ENCODE results near the gene UBL4B. TPM values are rescaled to one million over a fixed set of nuclear protein-coding genes. Genes with fewer than 3 reads are reported as not detected.

Gene UBL4B
- total and polyA plus RNA-seq, 2 donors (not counting 3 experiments of a cell fraction or from before 2014, with no cell fraction given), result not detected

- Histone ChIP-seq H3K4me1 (ENCODE audit: control insufficient read depth, extremely low read depth, insufficient read depth, low read length) (no peaks in the 10 kb centered on the region), H3K36me3 (ENCODE audit: control insufficient read depth in 2 of 2, extremely low read depth in 1 of 2, insufficient read depth in 2 of 2, low read length in 2 of 2) (no peaks in the 10 kb centered on the region), H4K20me1 (replicated peaks; ENCODE audit: control insufficient read depth, extremely low read depth, insufficient read depth, low read length) (no peaks in the 10 kb centered on the region), H3K9me3 (replicated peaks; ENCODE audit: control insufficient read depth, insufficient read depth, low read length) (no peaks in the 10 kb centered on the region), H3K27me3 (ENCODE audit: control insufficient read depth in 2 of 2, insufficient read depth in 2 of 2, low read length in 2 of 2) (peaks cover 3% of the 10 kb centered on the region in 2 experiments), H3K79me2 (ENCODE audit: control insufficient read depth, insufficient read depth, low read length) (no peaks in the 10 kb centered on the region), H3K4me3 (replicated peaks in 1 of 3; ENCODE audit: insufficient read depth in 1 of 3, low read depth in 1 of 3, low read length in 3 of 3) (no peak overlapping the region), H3K9me1 (replicated peaks; ENCODE audit: control insufficient read depth, extremely low read depth, insufficient read depth, low read length) (no peaks in the 10 kb centered on the region), H3K4me2 (ENCODE audit: insufficient read depth, low read length) (no peak overlapping the region), H3K9ac (replicated peaks; ENCODE audit: extremely low read depth, insufficient read depth, low read length) (no peak overlapping the region), H3K27ac (ENCODE audit: insufficient read depth, low read depth, low read length) (no peak overlapping the region), H2AFZ (ENCODE audit: low read depth, low read length) (no peak overlapping the region)
- no peak for TF ChIP-seq JUN (IDR thresholded peaks at IDR 0.05; ENCODE audit: borderline replicate concordance, insufficient read depth, insufficient read length, low read depth)
- no peak for TF ChIP-seq FOS (IDR thresholded peaks at IDR 0.05; ENCODE audit: borderline replicate concordance, insufficient read depth, low read length)
- TF ChIP-seq MAX (IDR thresholded peaks at IDR 0.05; ENCODE audit: insufficient read depth, insufficient read length), result no peak
- no peak for TF ChIP-seq EZH2 (IDR thresholded peaks at IDR 0.05; ENCODE audit: borderline replicate concordance, low read depth, low read length, severe bottlenecking)
- TF ChIP-seq CTCF (IDR thresholded peaks at IDR 0.05; ENCODE audit: extremely low read depth in 1 of 2, insufficient read depth in 1 of 2, low read depth in 1 of 2, low read length in 2 of 2), result no peak
- no peak for TF ChIP-seq GATA2 (IDR thresholded peaks at IDR 0.05; ENCODE audit: insufficient read depth, insufficient read length, low read depth, low read length)
- TF ChIP-seq POLR2A (IDR thresholded peaks at IDR 0.05; ENCODE audit: low read depth, low read length), result no peak
- no peak for TF ChIP-seq POLR2AphosphoS5 (IDR thresholded peaks at IDR 0.05; ENCODE audit: insufficient read depth, low read depth, low read length)
- TF ChIP-seq MYC (IDR thresholded peaks at IDR 0.05; ENCODE audit: low read depth, low read length), result no peak
- dilution Hi-C loops (cut with MboI; ENCODE audit: extremely low pct_ligation_motif_present, low sequenced_read_pairs), result no loop called here
- BruUV-seq (replicated peaks), result no TSS peak
- FAIRE-seq (no peak), DNase-seq (ENCODE audit: low read depth, low spot score) (no peak)
- intact Hi-C loops (cut with micrococcal nuclease), result no loop called here
- ChIA-PET CTCF (no interaction called here), POLR2A (no interaction called here)
Observed at GRCh38 chr1:110159168-110159567, 46.9 kb downstream of the UBL4B start.

Measured in endothelial cell of umbilical vein (primary cell).